ENCODE results near the gene DIO3. TPM values are rescaled to one million over a fixed set of nuclear protein-coding genes. Genes with fewer than 3 reads are reported as not detected.
A peak's percentile ranks its signal among the peaks of the same experiment; 100 is the strongest.

The DIO3 gene
- total RNA-seq, 1 experiment from 2014 or later, result not detected

- Histone ChIP-seq H3K36me3 (ENCODE audit: insufficient read depth, low read length, poor library complexity, severe bottlenecking) (no peaks in the 10 kb centered on the region), H3K4me3 (ENCODE audit: low read depth, low read length, poor library complexity, severe bottlenecking) (no peak overlapping the region), H3K27me3 (replicated peaks; ENCODE audit: insufficient read depth, low read depth, low read length, poor library complexity) (no peaks in the 10 kb centered on the region), H3K4me1 (ENCODE audit: insufficient read depth, low read length, poor library complexity, severe bottlenecking) (peaks cover 24% of the 10 kb centered on the region), H3K9me3 (ENCODE audit: low read depth, low read length, poor library complexity, severe bottlenecking) (no peaks in the 10 kb centered on the region), H3K27ac (ENCODE audit: low read depth, low read length, poor library complexity, severe bottlenecking) (no peak overlapping the region)
- BruUV-seq (replicated peaks), result no TSS peak
- no peak for TF ChIP-seq CTCF (conservative IDR thresholded peaks at IDR 0.05; ENCODE audit: low read depth, low read length)
- no peak for TF ChIP-seq EZH2 (IDR thresholded peaks at IDR 0.05; ENCODE audit: borderline replicate concordance, low read depth, low read length, poor library complexity, severe bottlenecking)
- no peak for DNase-seq (ENCODE audit: low spot score)
- ChIA-PET POLR2A (ENCODE audit: low non-redundant PET) (no interaction called here), CTCF (no interaction called here)
- intact Hi-C loops (cut with micrococcal nuclease; ENCODE audit: unreplicated experiment), result no loop called here
Measured at GRCh38 chr14:101534198-101534597, 27.1 kb upstream of the DIO3 start.

- no peak for TF ChIP-seq CTCF (conservative IDR thresholded peaks at IDR 0.05; ENCODE audit: low read depth, low read length)
- no peak for TF ChIP-seq EZH2 (IDR thresholded peaks at IDR 0.05; ENCODE audit: borderline replicate concordance, low read depth, low read length, poor library complexity, severe bottlenecking)
- H3K27me3 ChIP-seq (replicated peaks; ENCODE audit: insufficient read depth, low read depth, low read length, poor library complexity), result no peaks in the 10 kb centered on the region
- BruUV-seq (replicated peaks), result no TSS peak
- POLR2A ChIA-PET (ENCODE audit: low non-redundant PET), result no interaction called here
- CTCF ChIA-PET, result interaction anchor here (0.5 kb wide), 1 partner anchor 424 kb away, joined by 8 read pairs; no protein-coding TSS in a partner anchor
- H3K27ac ChIP-seq (ENCODE audit: low read depth, low read length, poor library complexity, severe bottlenecking), result no peak overlapping the region
- DNase-seq (ENCODE audit: low spot score), result peak; percentile 50
- H3K4me1 ChIP-seq (ENCODE audit: insufficient read depth, low read length, poor library complexity, severe bottlenecking), result peaks cover 16% of the 10 kb centered on the region
- intact Hi-C loops (cut with micrococcal nuclease; ENCODE audit: unreplicated experiment), result no loop called here
- no peaks in the 10 kb centered on the region for H3K36me3 ChIP-seq (ENCODE audit: insufficient read depth, low read length, poor library complexity, severe bottlenecking)
- no peaks in the 10 kb centered on the region for H3K9me3 ChIP-seq (ENCODE audit: low read depth, low read length, poor library complexity, severe bottlenecking)
- no peak overlapping the region for H3K4me3 ChIP-seq (ENCODE audit: low read depth, low read length, poor library complexity, severe bottlenecking)
Measured at GRCh38 chr14:101535232-101535631, 26.1 kb upstream of the DIO3 start.

- no peaks in the 10 kb centered on the region for H3K27me3 ChIP-seq (replicated peaks; ENCODE audit: insufficient read depth, low read depth, low read length, poor library complexity)
- H3K27ac ChIP-seq (ENCODE audit: low read depth, low read length, poor library complexity, severe bottlenecking), result no peak overlapping the region
- no peaks in the 10 kb centered on the region for H3K9me3 ChIP-seq (ENCODE audit: low read depth, low read length, poor library complexity, severe bottlenecking)
- TF ChIP-seq CTCF (conservative IDR thresholded peaks at IDR 0.05; ENCODE audit: low read depth, low read length), result no peak
- TF ChIP-seq EZH2 (IDR thresholded peaks at IDR 0.05; ENCODE audit: borderline replicate concordance, low read depth, low read length, poor library complexity, severe bottlenecking), result no peak
- peaks cover 16% of the 10 kb centered on the region for H3K4me1 ChIP-seq (ENCODE audit: insufficient read depth, low read length, poor library complexity, severe bottlenecking)
- intact Hi-C loops (cut with micrococcal nuclease; ENCODE audit: unreplicated experiment), result no loop called here
- CTCF ChIA-PET, result interaction anchor here (0.5 kb wide), 1 partner anchor 424 kb away, joined by 8 read pairs; no protein-coding TSS in a partner anchor
- no TSS peak for BruUV-seq (replicated peaks)
- H3K36me3 ChIP-seq (ENCODE audit: insufficient read depth, low read length, poor library complexity, severe bottlenecking), result no peaks in the 10 kb centered on the region
- DNase-seq (ENCODE audit: low spot score), result no peak
- H3K4me3 ChIP-seq (ENCODE audit: low read depth, low read length, poor library complexity, severe bottlenecking), result no peak overlapping the region
- POLR2A ChIA-PET (ENCODE audit: low non-redundant PET), result no interaction called here
Measured at GRCh38 chr14:101535701-101536207, 25.5 kb upstream of the DIO3 start.
